ENCODE measurements around the gene PGBD5.

PGBD5 gene

GRCh38 chr1:230371923-230372703 is 54.0 kb downstream of the PGBD5 start:
- Histone ChIP-seq H3K9ac (ENCODE audit: low read depth, low read length, poor library complexity) (no peak overlapping the region), H3K4me1 (ENCODE audit: control insufficient read depth in 2 of 2, insufficient read depth in 1 of 2, low read depth in 1 of 2, low read length in 2 of 2) (peaks cover 0 to 17% of the 10 kb centered on the region in 2 donors), H3K4me3 (ENCODE audit: low read length in 2 of 2) (no peak overlapping the region), H2BK5ac (ENCODE audit: low read length) (no peak overlapping the region), H2AFZ (ENCODE audit: low read length) (no peak overlapping the region), H3K14ac (ENCODE audit: low read length) (no peak overlapping the region), H4K8ac (ENCODE audit: low read depth, low read length) (no peak overlapping the region), H3K18ac (ENCODE audit: low read length) (no peak overlapping the region), H3K27me3 (ENCODE audit: control insufficient read depth in 3 of 3, insufficient read depth in 3 of 3, low read depth in 1 of 3, low read length in 3 of 3) (no peaks in the 10 kb centered on the region), H2BK12ac (ENCODE audit: low read length) (no peak overlapping the region), H3K4me2 (ENCODE audit: insufficient read depth, low read length, poor library complexity, severe bottlenecking) (no peak overlapping the region), H3K9me3 (replicated peaks in 1 of 2; ENCODE audit: control insufficient read depth in 2 of 2, insufficient read depth in 1 of 2, low read depth in 1 of 2, low read length in 2 of 2) (no peaks in the 10 kb centered on the region), H2BK120ac (ENCODE audit: low read depth, low read length) (no peak overlapping the region), H2BK15ac (ENCODE audit: low read length) (no peak overlapping the region), H3K27ac (replicated peaks; ENCODE audit: low read length) (no peak overlapping the region), H3K23ac (ENCODE audit: low read depth, low read length, poor library complexity) (no peak overlapping the region), H3K36me3 (replicated peaks in 1 of 2; ENCODE audit: control insufficient read depth in 2 of 2, insufficient read depth in 2 of 2, low read length in 2 of 2) (peaks cover 0 to 41% of the 10 kb centered on the region in 2 donors), H2AK5ac (ENCODE audit: low read depth, low read length) (no peak overlapping the region), H4K91ac (ENCODE audit: low read depth, low read length, poor library complexity) (no peak overlapping the region), H3K4ac (ENCODE audit: low read length) (no peak overlapping the region), H3K79me1 (ENCODE audit: low read depth, low read length) (no peaks in the 10 kb centered on the region)
- WGBS, 2 donors (ENCODE audit: extremely low coverage in 2 of 2, insufficient read length in 2 of 2, insufficient replicate concordance in 1 of 2), result no CpG with 5 or more reads among the region's 12 CpGs
- no peak for DNase-seq (ENCODE audit: low spot score)

- H3K9ac ChIP-seq (ENCODE audit: low read depth, low read length, poor library complexity), result no peak overlapping the region
- H3K27me3 ChIP-seq (ENCODE audit: control insufficient read depth in 3 of 3, insufficient read depth in 3 of 3, low read depth in 1 of 3, low read length in 3 of 3), result no peaks in the 10 kb centered on the region
- H3K36me3 ChIP-seq (replicated peaks in 1 of 2; ENCODE audit: control insufficient read depth in 2 of 2, insufficient read depth in 2 of 2, low read length in 2 of 2), result peaks cover 0 to 36% of the 10 kb centered on the region in 2 donors
- no peak overlapping the region for H2AK5ac ChIP-seq (ENCODE audit: low read depth, low read length)
- H3K4me1 ChIP-seq (ENCODE audit: control insufficient read depth in 2 of 2, insufficient read depth in 1 of 2, low read depth in 1 of 2, low read length in 2 of 2), result peaks cover 0 to 6% of the 10 kb centered on the region in 2 donors
- no peak overlapping the region for H2BK5ac ChIP-seq (ENCODE audit: low read length)
- no peak overlapping the region for H3K4me2 ChIP-seq (ENCODE audit: insufficient read depth, low read length, poor library complexity, severe bottlenecking)
- DNase-seq (ENCODE audit: low spot score), result no peak
- H2BK15ac ChIP-seq (ENCODE audit: low read length), result no peak overlapping the region
- no peaks in the 10 kb centered on the region for H3K79me1 ChIP-seq (ENCODE audit: low read depth, low read length)
- H2BK120ac ChIP-seq (ENCODE audit: low read depth, low read length), result no peak overlapping the region
- H3K9me3 ChIP-seq (replicated peaks in 1 of 2; ENCODE audit: control insufficient read depth in 2 of 2, insufficient read depth in 1 of 2, low read depth in 1 of 2, low read length in 2 of 2), result no peaks in the 10 kb centered on the region
- no peak overlapping the region for H3K23ac ChIP-seq (ENCODE audit: low read depth, low read length, poor library complexity)
- no peak overlapping the region for H4K91ac ChIP-seq (ENCODE audit: low read depth, low read length, poor library complexity)
- H2BK12ac ChIP-seq (ENCODE audit: low read length), result no peak overlapping the region
- no peak overlapping the region for H4K8ac ChIP-seq (ENCODE audit: low read depth, low read length)
- no peak overlapping the region for H3K14ac ChIP-seq (ENCODE audit: low read length)
- no peak overlapping the region for H3K4me3 ChIP-seq (ENCODE audit: low read length in 2 of 2)
- no peak overlapping the region for H2AFZ ChIP-seq (ENCODE audit: low read length)
- H3K18ac ChIP-seq (ENCODE audit: low read length), result no peak overlapping the region
- no peak overlapping the region for H3K27ac ChIP-seq (replicated peaks; ENCODE audit: low read length)
- no peak overlapping the region for H3K4ac ChIP-seq (ENCODE audit: low read length)
- no CpG with 5 or more reads among the region's 10 CpGs for WGBS, 2 donors (ENCODE audit: extremely low coverage in 2 of 2, insufficient read length in 2 of 2, insufficient replicate concordance in 1 of 2)
Measured at GRCh38 chr1:230370109-230370508, 56.0 kb downstream of the PGBD5 start.

DNA sequence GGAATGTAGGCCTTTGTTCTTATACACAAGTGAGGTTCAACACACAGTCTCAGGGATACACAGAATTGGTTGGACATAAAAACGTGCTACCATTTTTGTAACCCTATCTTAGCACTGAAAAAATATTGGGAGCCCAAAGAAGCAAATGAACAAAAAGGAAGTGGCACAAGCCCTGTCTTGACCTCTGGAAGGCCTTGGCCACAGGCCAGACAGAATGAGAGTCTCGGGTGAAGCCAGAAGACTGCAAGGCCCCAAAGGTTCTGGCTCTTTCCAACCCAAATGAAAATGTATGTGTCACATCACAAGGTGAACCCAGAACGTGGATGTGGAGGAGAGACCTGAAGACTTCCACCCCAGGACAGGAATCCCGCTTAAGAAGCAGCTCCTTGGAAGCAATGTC is 57.3 kb downstream of the PGBD5 start:
- peaks cover 0 to 2% of the 10 kb centered on the region in 2 donors for H3K4me1 ChIP-seq (ENCODE audit: control insufficient read depth in 2 of 2, insufficient read depth in 1 of 2, low read depth in 1 of 2, low read length in 2 of 2)
- H2BK12ac ChIP-seq (ENCODE audit: low read length), result no peak overlapping the region
- H4K8ac ChIP-seq (ENCODE audit: low read depth, low read length), result no peak overlapping the region
- H3K27ac ChIP-seq (replicated peaks; ENCODE audit: low read length), result no peak overlapping the region
- H2BK120ac ChIP-seq (ENCODE audit: low read depth, low read length), result no peak overlapping the region
- no peak overlapping the region for H3K4me2 ChIP-seq (ENCODE audit: insufficient read depth, low read length, poor library complexity, severe bottlenecking)
- H3K18ac ChIP-seq (ENCODE audit: low read length), result no peak overlapping the region
- H3K14ac ChIP-seq (ENCODE audit: low read length), result no peak overlapping the region
- WGBS, 2 donors (ENCODE audit: extremely low coverage in 2 of 2, insufficient read length in 2 of 2, insufficient replicate concordance in 1 of 2), result no CpG with 5 or more reads among the region's 4 CpGs
- no peaks in the 10 kb centered on the region for H3K27me3 ChIP-seq (ENCODE audit: control insufficient read depth in 3 of 3, insufficient read depth in 3 of 3, low read depth in 1 of 3, low read length in 3 of 3)
- no peaks in the 10 kb centered on the region for H3K79me1 ChIP-seq (ENCODE audit: low read depth, low read length)
- H2AFZ ChIP-seq (ENCODE audit: low read length), result no peak overlapping the region
- no peak overlapping the region for H2BK15ac ChIP-seq (ENCODE audit: low read length)
- no peak overlapping the region for H2AK5ac ChIP-seq (ENCODE audit: low read depth, low read length)
- H3K9ac ChIP-seq (ENCODE audit: low read depth, low read length, poor library complexity), result no peak overlapping the region
- no peak overlapping the region for H3K4ac ChIP-seq (ENCODE audit: low read length)
- no peak overlapping the region for H4K91ac ChIP-seq (ENCODE audit: low read depth, low read length, poor library complexity)
- peaks cover 0 to 36% of the 10 kb centered on the region in 2 donors for H3K36me3 ChIP-seq (replicated peaks in 1 of 2; ENCODE audit: control insufficient read depth in 2 of 2, insufficient read depth in 2 of 2, low read length in 2 of 2)
- no peak overlapping the region for H3K4me3 ChIP-seq (ENCODE audit: low read length in 2 of 2)
- no peak for DNase-seq (ENCODE audit: low spot score)
- no peak overlapping the region for H2BK5ac ChIP-seq (ENCODE audit: low read length)
- no peak overlapping the region for H3K23ac ChIP-seq (ENCODE audit: low read depth, low read length, poor library complexity)
- H3K9me3 ChIP-seq (replicated peaks in 1 of 2; ENCODE audit: control insufficient read depth in 2 of 2, insufficient read depth in 1 of 2, low read depth in 1 of 2, low read length in 2 of 2), result no peaks in the 10 kb centered on the region

DNA sequence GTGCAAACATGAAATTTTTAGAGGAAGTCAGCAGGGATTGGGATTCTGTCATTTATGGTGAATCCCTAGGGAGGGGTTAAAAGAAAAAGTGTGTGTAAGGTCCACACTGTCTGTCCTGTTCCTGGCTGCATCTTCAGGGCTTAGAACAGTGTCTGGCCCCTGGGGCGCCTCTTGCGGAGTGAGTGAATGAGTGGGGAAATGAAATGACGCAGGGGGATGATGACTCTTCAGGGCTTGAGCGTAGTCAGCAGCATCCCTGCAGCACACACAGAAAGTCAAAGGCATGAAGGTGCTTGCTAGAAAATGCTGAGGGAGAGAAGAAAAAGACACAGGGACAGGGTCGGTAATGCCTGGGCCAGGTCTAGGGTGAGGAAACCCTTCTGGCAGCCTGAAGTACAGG is 57.8 kb downstream of the PGBD5 start:
- peaks cover 0 to 2% of the 10 kb centered on the region in 2 donors for H3K4me1 ChIP-seq (ENCODE audit: control insufficient read depth in 2 of 2, insufficient read depth in 1 of 2, low read depth in 1 of 2, low read length in 2 of 2)
- H3K23ac ChIP-seq (ENCODE audit: low read depth, low read length, poor library complexity), result no peak overlapping the region
- no peak overlapping the region for H2AK5ac ChIP-seq (ENCODE audit: low read depth, low read length)
- no peak overlapping the region for H2AFZ ChIP-seq (ENCODE audit: low read length)
- no peak overlapping the region for H3K18ac ChIP-seq (ENCODE audit: low read length)
- WGBS, 2 donors (ENCODE audit: extremely low coverage in 2 of 2, insufficient read length in 2 of 2, insufficient replicate concordance in 1 of 2), result no CpG with 5 or more reads among the region's 5 CpGs
- H2BK120ac ChIP-seq (ENCODE audit: low read depth, low read length), result no peak overlapping the region
- no peak overlapping the region for H2BK15ac ChIP-seq (ENCODE audit: low read length)
- H3K79me1 ChIP-seq (ENCODE audit: low read depth, low read length), result no peaks in the 10 kb centered on the region
- DNase-seq (ENCODE audit: low spot score), result no peak
- peaks cover 0 to 36% of the 10 kb centered on the region in 2 donors for H3K36me3 ChIP-seq (replicated peaks in 1 of 2; ENCODE audit: control insufficient read depth in 2 of 2, insufficient read depth in 2 of 2, low read length in 2 of 2)
- H3K9me3 ChIP-seq (replicated peaks in 1 of 2; ENCODE audit: control insufficient read depth in 2 of 2, insufficient read depth in 1 of 2, low read depth in 1 of 2, low read length in 2 of 2), result no peaks in the 10 kb centered on the region
- H4K8ac ChIP-seq (ENCODE audit: low read depth, low read length), result no peak overlapping the region
- H3K27me3 ChIP-seq (ENCODE audit: control insufficient read depth in 3 of 3, insufficient read depth in 3 of 3, low read depth in 1 of 3, low read length in 3 of 3), result no peaks in the 10 kb centered on the region
- H3K4me3 ChIP-seq (ENCODE audit: low read length in 2 of 2), result no peak overlapping the region
- no peak overlapping the region for H3K4ac ChIP-seq (ENCODE audit: low read length)
- no peak overlapping the region for H3K4me2 ChIP-seq (ENCODE audit: insufficient read depth, low read length, poor library complexity, severe bottlenecking)
- no peak overlapping the region for H2BK12ac ChIP-seq (ENCODE audit: low read length)
- H4K91ac ChIP-seq (ENCODE audit: low read depth, low read length, poor library complexity), result no peak overlapping the region
- H3K9ac ChIP-seq (ENCODE audit: low read depth, low read length, poor library complexity), result no peak overlapping the region
- no peak overlapping the region for H3K27ac ChIP-seq (replicated peaks; ENCODE audit: low read length)
- H2BK5ac ChIP-seq (ENCODE audit: low read length), result no peak overlapping the region
- no peak overlapping the region for H3K14ac ChIP-seq (ENCODE audit: low read length)
